Measurements from ENCODE around the gene STK32C.
"Not testable (repeated sequence)": the region's sequence is repeated elsewhere in the genome, so short reads cannot be mapped to it uniquely, and the experiment has no call there.

- not testable (repeated sequence) for TF ChIP-seq EP300, CTCF, POLR2A (IDR thresholded peaks at IDR 0.05)
Observed at GRCh38 chr10:132295481-132295880, 12.3 kb downstream of the STK32C start.

All from suprapubic skin (tissue), 3 donors.